NCI-H446 treated with DMSO at 0.1 percent for 48 hours (cell line): Measurements from ENCODE around the gene ANGPTL2.

ENCODE experiments used
- DNase-seq: peaks from one replicate; lab custom pipeline; 2025; lab: John Stamatoyannopoulos, UW

The ANGPTL2 gene

DNA sequence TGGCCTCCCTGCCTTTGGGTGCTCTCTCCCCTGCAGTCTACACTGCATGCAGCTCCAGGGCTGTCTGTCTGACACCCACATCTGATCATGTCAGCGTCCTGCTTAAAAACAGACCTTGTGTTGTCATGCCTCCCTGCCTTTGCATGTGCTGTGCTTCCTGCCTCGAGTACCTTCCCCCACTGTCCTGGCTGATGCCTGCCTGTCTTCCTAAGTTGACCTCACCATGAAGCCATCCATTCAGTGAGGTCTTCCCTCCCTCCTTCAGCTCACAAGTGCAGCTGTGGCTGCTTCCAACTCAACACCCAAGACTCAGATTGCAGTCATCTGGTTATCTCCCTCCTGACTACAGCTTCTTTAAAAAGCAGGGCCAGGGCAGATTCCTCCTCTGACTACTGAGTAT lies 5.5 kb downstream of the ANGPTL2 start:
- no peak for DNase-seq

DNA sequence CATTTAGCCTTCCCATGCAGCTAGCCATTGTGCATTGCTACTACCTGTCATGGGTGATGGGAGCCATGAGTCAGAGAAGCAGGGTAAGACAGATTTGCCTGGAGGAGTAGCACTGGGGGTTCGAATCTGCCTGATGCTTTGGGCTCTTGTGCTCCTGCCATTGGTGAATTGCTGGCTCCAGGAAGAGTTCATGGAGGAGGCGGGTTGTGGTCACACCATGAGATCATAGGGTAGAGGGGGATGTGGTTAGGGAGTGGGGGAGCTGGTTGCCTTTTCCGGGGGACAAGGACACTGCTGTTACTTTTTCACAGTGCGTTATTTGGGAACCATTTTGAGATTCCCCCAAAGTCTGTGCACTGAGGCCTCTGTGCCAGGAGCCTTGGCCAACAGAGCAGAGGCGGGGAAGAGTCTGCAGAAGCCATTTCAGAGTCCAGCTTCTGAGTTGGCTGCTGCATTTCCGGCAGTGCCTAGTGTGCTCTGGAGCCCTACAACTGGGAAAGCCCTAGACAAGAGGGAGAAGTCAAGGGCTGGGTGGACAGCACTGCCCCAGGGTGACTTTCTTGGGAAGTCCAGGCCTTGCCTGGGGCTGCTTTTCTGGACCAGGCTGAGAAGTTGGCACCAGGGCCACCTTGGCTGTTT lies 6.2 kb downstream of the ANGPTL2 start:
- DNase-seq, result no peak

DNA sequence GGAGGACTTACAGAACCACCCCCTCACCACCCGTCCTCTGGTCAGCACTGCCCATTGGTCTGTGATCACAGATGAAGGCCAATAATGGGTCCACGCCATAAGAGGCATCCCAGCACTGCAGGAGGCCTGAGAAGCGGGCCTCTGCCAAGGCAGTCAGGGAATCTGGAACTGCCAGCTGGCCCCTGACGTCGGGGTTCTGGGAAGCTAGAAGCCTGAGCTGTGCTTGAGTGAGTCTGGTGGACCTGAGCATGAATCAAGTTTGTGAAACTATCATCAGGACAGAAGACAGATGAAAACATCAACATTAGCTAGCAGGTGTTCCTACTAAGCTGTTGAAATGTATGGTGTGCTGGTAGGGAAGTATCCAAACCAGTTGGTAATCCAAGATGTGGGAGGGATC lies 7.8 kb downstream of the ANGPTL2 start:
- peak; percentile 10 for DNase-seq

DNA sequence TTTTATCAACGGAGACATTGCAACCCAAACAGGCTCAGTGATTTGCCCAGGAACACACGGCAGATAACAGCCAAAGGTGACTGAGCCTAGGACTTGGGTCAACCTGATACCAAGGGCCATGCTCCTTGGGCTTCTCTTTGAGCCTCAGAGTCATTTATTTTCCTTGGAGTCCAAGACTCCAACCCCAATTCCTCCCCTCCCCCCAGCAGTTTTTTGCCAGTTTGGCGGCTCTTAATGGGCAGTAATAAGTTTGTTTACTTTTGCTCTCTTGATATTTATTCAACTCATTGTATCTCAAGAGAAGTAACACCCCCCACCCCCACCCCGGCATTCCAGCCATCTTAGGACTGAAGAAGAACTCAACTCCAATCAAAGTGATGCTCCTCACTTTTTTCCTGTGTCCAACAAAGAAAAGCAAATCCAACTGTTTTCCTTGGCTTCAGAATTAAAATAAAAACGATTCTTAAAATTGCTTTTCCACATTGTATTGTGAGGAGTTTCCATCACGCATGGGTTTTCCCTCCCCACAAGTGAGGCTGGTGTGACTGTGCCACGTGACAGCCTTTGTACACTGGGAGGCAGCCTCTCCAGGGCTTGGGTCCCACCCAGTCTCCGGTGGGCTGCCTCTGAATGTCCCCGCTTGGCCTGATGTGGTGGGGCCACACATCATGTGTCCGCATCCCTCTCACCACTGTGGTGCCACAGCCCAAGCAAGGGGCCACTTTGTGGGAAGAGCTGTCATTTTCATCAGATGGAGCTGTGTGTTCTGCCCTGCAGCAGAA lies 9.1 kb downstream of the ANGPTL2 start:
- no peak for DNase-seq

DNA sequence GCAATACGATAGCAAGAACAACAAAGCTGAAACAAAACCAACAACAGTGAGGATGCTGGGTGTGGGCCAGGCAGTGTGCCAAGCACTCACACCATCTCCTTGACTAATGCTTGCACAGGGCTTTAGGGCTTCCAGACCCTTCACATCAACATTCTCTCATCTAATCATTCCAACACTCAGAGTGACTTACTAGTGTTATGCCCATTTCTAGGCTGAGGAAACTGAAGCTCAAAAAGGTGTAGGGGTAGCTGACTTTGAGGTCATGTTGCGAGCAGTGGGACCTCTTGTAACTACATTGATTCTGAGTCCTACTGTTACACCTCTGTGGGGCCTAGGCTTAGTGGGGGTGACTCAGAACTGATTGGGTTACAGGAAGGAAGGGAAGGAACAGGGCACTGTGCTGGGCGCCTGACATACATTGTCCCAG lies 9.7 kb downstream of the ANGPTL2 start:
- DNase-seq, result no peak

DNA sequence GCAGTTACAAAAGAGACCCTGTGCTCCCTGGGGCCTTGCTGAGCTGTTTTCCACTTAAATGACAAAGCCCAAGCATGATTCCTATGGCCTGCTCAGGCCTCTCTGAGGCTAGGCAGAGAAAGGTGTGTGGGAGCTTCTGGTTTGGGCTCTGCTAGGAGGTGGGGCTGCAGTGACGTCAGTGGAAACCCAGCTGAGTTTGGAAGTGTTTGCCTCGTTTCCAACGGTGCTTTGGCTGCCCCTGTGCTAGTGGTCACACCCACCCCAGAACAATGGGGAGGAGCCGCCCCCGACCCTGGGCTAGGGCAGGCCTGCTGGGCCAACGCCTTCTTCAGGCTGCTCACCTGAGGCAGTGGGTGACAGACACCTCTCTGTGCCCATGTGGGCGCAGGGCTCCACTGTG lies 10.4 kb downstream of the ANGPTL2 start:
- DNase-seq, result no peak

GRCh38 chr9:127109212-127109711 lies 13.2 kb downstream of the ANGPTL2 start:
- no peak for DNase-seq

DNA sequence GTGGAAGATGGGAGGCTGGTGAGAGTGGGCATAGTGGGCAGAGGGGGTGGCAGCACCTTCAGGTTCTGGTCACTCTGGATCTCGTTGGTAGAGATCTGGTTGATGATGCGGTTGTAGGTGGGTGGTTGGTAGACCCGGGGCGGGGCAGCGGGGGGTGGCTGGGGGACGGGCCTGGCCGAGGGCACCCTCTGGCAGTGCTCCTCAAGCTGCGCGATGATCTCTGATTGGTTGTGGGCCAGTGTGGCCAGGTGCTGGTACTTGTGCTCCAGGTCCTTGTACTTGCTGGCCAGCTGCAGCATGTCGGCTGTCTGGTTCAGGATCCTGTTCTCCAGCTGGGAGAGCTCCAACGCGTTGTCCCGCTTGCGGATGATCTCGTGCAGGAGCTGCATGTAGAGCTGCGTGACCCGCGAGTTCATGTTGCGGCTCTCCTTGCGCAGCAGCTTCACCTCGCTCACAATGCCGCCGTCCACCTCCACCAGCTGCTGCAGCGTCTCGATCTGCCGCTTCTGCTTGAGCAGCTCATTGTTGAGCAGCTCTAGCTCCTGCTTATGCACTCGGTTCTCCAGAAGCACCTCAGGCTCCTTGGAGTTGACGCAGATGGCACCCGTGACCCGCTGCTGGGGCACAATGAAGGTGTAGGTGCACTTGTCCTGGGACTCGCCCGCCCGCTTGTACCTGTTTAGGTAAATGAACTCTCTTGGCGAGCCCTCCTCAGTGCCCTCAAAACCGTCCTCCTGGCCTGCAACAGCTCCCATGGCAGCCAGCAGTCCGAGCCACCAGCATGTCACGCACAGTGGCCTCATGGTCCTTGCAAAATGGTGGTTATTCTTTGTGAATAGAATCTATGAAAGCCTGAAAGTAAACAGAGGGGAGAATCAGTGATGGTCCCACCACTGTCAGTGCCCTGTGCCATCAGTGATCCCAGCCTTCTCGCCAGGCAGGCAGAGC lies 14.2 kb downstream of the ANGPTL2 start:
- DNase-seq, result no peak

- no peak for DNase-seq
These were observed 15.1 kb downstream of the ANGPTL2 start for GRCh38 chr9:127107171-127107928.

GRCh38 chr9:127106466-127106855 lies 16.0 kb downstream of the ANGPTL2 start:
- DNase-seq, result no peak

DNA sequence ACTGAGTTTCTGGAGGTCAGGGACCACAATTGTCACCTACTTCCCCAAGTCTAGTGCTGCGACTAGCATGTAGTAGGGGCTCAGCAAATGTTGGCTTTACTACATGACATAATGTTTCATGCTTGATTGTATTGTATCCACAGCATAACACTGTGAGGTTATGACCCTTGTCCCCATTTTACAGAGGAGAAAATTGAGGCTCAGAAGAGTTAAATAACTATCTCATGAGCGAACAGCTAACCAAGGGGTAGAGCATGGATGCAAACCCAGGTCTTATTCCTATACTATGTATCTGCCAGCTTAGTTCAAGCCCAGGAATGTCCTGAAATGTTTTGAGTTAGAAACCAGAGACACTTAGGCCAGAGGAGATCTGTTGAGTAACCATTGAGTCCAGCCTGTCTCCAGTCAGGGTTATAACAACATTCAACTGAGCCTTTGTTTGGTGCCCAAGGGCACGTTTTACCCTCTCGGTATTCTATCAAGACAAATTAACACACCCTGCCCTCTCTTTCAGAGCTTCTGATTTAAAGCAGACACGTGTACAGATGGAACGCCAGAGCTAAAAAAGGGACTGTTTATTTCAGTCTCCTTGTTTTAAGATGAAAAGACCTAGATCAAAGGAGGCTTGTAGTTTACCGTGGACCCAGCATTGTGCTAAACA lies 16.5 kb downstream of the ANGPTL2 start:
- no peak for DNase-seq

- DNase-seq, result no peak
These were observed 17.7 kb downstream of the ANGPTL2 start for GRCh38 chr9:127104581-127105311.

DNA sequence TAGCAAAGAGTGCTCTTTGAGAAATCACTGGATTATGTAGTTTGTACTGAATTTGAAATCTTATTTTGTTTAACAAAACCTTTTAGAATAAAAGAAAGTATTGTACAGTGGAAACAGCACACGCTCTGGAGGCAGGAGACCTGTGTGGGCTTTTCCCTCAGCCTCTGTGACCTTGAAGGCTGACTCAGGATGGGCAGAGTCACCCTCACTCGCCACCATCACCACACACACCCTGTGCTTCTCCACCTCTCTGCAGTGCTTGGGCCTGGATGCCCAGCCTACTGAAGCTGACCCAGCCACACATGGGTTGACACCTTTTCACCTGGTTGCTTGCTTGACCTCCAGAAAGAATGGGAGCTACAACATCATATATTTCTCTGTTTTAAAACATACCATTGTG lies 19.6 kb downstream of the ANGPTL2 start:
- no peak for DNase-seq

- DNase-seq, result no peak
These were observed 20.3 kb downstream of the ANGPTL2 start for GRCh38 chr9:127102176-127102575.

DNA sequence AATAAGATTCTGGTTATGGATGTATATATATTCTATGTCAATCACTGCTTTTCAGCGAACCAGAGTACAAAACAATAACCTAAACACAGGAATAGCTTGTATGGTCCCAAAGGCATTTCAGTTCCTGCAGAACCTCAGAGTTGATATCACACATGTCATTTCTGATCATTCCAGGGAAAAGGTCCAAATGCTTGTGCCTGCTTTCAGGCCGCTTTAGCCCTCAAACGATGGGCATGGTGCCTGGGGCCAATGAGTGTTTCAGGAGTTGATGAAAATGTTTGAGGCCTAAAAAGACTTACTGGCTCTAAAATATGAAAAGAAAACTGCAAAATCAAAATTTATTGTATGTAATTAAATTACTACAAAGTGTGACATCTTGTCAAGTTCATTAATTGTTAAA lies 22.8 kb downstream of the ANGPTL2 start:
- no peak for DNase-seq

GRCh38 chr9:127098916-127099553 lies 23.4 kb downstream of the ANGPTL2 start:
- DNase-seq, result no peak

DNA sequence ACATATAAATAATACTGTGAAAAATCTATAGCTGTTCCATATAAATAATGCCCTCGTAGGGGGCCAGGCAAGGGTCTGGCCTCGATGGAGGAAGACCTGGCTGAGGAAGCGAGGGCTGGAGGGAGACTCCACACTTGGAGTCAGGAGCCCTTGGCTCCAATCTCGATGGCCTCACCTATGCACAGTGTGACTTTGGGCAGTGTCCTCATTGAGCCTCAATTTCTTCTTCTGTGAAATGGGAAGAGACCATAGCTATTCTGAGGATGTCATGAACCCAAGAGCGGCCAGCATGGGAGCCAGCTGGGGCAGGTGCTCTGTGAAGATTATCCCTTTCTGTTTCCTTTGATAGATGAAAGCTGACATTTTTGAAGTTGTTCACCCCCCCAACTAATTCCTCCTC lies 24.8 kb downstream of the ANGPTL2 start:
- no peak for DNase-seq

GRCh38 chr9:127096208-127096607 lies 26.2 kb downstream of the ANGPTL2 start:
- no peak for DNase-seq

DNA sequence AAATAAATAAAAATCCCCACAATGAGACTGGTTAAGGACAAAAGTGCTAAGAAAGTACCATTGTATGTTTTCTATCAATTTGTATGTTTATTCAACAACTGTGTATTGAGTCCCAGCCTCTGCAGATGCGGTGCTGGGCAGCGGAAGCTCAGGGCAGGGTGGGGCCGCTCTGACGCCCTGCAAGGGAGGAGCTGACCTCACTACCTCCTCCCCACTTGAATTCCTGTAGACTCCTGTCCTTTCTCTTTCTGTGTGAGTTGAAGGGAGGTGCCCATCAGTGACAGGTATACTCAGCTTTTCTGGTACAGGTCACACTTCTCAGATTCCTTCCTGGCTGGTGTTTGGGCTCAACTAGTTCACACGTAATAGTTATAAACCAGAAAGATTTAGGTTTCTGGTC lies 27.0 kb downstream of the ANGPTL2 start:
- no peak for DNase-seq
